Spleen (tissue), 7 donors: ENCODE results near the gene SORBS2.

ENCODE experiments used
- CTCF ChIP-seq, 11 experiments: fragments of 200-600 bp in 7 of 11; fragments of 450-650 bp in 4 of 11; sonication (generic) in 4 of 11; IDR thresholded peaks in 8 of 11; conservative IDR thresholded peaks in 3 of 11; 1 replicate in 7 of 11; 2 replicates in 4 of 11; pipeline versions ENCODE4 v1.4.0 to v1.8.0; 2016 to 2021; ENCODE audit warnings: antibody characterized with exemption in 11 of 11, inconsistent platforms in 4 of 11, mild to moderate bottlenecking in 1 of 11
- POLR2AphosphoS5 ChIP-seq, 3 donors: sonication (generic); formaldehyde crosslinking; IDR thresholded peaks; one replicate each; pipeline ENCODE4 v1.5.1; 2017; ENCODE audit warnings: antibody characterized with exemption in 3 of 3
- donor health status: DM: no; HTN: no; CAD: no; lungs with moderate emphysema.
- donor health status: DM: no; HTN: no; CAD: no.
- donor health status: DM: no; HTN: no; CAD: no.

GRCh38 chr4:185834088-185834487 lies 22.1 kb upstream of the SORBS2 start:
- TF ChIP-seq CTCF (IDR thresholded peaks at IDR 0.05 in 8 of 11, conservative IDR thresholded peaks at IDR 0.05 in 3 of 11) (no peak), POLR2AphosphoS5 (IDR thresholded peaks at IDR 0.05) (no peak)
